GM21825 (cell line): ENCODE results near the gene CAPRIN2.

ENCODE experiments used
- ATAC-seq: cut with Tn5 transposase; IDR thresholded peaks from one replicate; pipeline ENCODE4 v1.9.1; 2021; ENCODE audit warnings: mild to moderate bottlenecking, moderate library complexity; ENCODE audit not compliant: unreplicated experiment

Gene CAPRIN2

DNA sequence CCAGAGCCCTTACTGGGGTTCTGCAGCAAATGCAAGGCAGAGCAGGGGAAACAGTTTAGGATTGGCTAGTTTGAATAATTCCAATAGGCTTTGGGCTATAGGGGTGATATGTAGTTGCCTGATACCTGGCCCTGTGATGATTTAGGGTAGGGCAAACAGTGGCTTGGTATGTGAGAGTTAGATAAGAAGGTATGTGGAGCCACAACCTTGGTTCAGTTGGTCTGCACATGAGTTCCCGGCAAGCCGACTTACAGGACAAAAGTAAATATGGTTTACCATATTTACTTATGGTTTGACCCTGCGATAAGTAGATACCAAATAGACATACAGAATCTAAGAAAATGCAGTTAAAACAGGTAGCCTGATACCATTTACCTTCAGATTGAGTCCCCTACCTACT lies 8.3 kb upstream of the CAPRIN2 start:
- no peak for ATAC-seq

DNA sequence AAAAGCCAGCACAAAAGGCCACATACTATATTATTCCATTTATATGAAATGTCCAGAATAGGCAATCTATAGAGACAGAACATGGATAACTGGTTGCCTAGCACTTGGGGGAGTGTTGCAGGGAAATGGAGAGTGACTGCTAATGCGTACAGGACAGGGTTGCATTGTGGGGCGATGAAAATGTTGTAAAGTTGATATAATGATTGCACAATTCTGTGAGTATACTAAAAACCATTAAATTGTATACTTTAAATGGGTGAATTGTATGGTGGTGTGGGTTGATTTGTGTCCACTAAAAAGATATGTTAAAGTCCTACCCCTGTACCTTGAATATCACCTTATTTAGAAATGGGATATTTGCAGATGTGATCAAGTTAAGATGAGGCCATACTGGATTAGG lies 7.0 kb upstream of the CAPRIN2 start:
- no peak for ATAC-seq

DNA sequence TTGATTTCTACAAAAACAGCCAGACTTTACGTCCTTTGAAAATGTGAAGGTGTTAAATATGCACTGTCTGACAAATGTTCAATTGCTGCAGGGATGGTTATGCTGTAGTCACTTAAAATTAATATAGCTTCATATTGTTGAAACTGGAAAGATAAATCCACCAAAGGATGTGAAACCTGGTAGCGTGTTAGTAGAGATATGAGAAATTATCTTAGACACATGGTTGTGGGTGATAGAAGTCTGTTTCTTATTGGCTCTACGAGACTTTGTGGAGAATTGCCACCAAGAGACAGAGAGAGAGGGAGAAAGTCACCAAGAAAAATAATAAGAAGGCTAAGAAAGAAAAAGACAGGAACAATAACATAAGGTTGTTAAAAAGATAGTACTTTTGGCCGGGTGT lies 2.6 kb upstream of the CAPRIN2 start:
- no peak for ATAC-seq

DNA sequence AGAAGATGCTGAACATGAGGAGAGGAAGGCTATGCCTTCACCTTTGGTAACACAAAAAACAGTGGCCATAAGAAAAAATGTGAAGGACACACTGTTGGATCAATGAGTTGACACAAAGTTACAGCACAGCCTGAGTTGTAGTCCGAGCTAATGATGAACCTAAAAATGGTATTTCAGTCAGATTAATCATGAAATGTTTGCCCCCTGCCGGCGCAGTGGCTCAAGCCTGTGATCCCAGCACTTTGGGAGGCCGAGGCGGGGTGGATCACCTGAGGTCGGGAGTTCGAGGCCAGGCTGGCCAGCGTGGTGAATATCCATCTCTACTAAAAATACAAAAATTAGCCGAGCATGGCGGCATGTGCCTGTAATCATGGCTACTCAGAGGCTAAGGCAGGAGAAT lies 1.3 kb upstream of the CAPRIN2 start:
- ATAC-seq = no peak

DNA sequence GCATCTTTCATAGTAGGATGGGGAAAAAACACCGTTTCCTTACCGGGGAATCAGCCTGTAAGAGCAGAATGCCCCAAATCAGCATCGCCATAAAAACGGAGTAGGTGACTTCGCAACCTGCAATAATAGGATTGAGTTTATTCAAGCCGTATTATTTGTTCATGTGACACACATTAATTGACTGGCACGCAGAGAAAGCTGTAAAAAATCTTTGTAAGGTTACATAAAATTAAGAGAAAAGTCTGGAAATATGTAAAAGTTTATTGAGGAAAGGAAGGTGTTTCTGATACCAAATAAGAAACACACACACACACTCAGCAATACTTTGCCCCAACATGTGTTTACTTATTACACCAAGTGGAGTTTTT lies 628 bp upstream of the CAPRIN2 start:
- no peak for ATAC-seq

DNA sequence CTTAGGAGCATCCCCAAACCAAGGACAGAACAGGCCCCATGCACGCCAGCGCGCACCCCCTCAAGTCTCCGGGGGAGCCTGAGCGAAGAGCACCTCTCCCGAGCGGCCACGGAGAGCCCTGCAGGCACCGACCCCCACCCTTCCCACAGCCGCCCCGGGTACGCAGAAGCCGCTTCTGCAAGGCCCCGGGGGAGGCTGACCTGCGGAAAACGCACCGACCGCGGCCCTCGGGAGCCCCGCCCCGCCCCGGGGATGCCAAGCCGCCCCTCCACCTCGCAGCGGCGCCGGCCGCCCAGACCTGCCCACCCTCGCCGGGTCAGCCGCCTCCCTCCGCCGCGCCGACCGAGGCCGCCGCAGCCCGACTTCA lies 385 bp downstream of the CAPRIN2 start:
- no peak for ATAC-seq

DNA sequence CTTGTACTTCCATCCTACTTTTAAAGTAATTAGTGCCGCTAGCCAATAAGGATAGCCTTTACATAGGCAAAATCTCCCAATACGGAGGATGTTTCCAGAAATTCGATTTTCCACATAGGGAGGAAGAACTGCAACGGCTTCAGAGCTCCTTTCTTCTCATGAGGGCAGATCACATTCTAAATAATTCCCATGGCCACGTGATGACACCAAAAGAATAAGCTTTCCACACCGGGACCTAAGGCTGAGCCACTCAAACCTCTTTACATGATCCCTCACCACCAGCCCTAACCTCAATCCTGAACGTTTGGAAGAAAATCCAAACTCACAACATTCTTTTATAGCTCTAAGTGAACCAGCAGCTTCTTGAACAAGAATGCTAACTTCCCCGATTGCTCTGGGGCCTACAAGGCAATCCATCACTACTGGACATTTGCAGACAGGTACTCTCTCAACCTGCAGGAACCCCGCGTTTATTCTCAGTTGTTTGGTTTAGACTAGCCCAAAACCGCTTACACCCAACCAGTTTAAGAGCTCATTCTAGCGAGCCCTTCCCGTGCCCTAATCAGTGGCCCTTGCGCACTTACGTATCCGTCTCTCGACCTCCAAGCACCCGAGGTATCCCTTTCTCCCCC lies 884 bp downstream of the CAPRIN2 start:
- ATAC-seq = no peak

DNA sequence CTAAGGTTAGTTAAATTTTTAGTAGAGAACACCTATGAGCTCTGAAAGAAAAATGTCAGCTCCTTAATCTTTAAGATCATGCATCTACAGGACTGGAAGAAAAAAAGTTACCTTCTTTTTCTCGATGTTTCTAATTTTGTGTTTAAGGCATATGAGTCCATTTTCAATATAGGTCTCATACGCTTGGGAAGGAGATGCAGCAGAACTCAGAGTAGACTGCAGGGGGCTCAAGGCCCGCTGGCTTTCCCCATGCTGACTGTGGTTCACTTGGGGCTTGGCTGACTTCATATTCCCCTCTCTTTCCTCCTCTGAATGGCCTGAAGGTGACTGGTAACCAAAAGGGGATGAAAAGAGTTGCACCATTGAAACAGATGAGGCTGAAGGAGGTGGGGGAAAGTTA lies 1.5 kb downstream of the CAPRIN2 start:
- no peak for ATAC-seq

DNA sequence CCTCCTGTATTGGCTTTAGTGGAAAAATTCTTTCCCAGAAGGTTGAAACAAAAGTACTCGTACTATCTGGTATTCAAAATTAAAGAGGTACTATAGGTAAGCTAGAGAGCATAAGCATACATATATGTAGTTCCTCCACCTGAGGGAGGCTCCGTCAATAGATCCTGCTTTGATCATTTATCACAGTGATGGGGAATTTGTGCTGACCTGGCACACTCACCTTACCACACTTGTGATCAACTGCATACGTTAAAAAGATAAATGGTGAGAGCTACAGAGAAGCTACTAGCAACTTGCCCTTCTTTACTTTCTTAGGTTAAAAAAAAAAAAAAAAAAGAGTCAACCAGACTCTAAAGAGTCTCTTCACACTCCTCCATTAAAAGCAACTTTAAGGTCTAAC lies 2.5 kb downstream of the CAPRIN2 start:
- ATAC-seq = no peak

DNA sequence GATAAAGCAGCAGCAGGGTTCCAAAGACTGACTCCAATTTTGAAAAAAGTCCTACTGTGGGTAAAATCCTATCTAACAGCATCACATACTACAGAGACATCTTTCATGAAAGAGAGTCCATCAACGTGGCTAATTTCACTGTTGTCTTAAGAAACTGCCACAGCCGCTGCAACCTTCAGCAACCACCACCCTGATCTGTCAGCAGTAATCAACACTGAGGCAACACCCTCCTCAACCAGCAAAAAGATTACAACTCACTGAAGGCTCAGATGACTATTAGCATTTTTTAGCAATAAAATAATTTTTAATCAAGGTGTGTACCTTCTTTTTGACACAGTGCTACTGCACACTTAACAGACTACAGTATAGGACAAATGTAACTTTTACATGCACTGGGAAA lies 6.6 kb downstream of the CAPRIN2 start:
- ATAC-seq = no peak

DNA sequence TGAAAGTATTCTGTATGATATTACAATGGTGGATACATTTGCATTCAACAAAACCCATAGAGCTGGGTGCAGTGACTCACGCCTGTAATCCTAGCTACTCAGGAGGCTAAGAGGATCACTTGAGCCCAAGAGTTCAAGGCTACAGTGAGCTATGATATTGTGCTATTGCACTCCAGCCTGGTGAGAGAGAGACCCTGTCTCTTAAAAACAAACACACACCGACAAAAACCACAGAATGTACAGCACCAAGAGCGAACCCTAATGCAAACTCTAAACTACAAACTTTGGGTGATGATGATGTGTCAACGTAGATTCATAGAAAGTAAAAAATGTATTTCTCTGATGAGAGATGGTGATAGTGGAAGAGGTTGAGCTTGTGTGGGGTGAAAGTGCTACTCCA lies 8.6 kb downstream of the CAPRIN2 start:
- no peak for ATAC-seq

DNA sequence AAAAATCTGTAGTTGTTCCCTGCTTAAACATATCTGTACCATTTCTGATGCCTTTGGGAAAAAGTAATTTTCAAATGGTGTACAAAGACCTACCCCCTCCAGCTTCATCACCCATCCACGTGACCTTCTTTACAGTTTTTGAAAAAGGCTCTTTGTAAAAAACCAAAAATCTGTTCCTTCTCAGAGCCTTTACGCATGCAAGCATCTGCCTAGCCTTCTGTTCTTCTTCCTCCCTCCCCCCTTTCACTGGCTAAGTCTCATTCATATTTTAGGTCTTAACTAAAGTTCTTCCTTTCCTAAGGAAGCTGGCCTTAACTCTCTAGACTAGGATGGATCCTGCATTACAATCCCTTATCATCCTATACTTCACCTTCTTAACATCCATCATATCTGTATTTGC lies 10.4 kb downstream of the CAPRIN2 start:
- ATAC-seq = no peak

DNA sequence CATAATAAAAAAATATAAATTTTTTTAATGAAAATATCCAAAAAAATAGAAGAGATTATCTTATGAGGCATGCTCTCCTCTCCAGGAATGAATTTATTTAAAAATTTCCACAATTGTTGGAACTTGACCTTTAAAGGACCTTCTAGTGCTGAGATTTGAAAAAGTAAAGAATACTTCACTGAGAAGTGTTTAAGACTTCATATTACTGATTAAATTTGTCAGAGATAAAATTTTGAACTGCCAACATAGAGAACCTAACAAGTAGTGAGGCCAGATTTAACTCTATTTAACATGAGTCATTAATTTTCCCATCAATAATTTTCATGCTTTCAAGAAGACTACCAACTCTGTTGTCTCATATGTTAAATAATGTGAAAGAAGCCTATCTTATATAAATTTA lies 14.5 kb downstream of the CAPRIN2 start:
- ATAC-seq = no peak

DNA sequence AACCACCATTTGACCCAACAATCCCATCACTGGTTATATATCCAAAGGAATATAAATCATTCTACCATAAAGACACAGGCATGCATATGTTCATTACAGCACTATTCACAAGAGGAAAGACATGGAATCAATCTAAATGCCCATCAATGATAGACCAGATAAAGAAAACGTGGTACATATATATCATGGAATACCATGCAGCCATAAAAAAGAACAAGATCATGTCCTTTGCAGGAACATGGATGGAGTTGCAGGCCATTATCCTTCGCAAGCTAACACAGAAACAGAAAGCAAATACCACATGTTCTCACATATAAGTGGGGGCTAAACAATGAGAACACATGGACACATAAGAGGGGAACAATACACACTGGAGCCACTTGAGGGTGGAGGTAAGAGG lies 15.7 kb downstream of the CAPRIN2 start:
- no peak for ATAC-seq

DNA sequence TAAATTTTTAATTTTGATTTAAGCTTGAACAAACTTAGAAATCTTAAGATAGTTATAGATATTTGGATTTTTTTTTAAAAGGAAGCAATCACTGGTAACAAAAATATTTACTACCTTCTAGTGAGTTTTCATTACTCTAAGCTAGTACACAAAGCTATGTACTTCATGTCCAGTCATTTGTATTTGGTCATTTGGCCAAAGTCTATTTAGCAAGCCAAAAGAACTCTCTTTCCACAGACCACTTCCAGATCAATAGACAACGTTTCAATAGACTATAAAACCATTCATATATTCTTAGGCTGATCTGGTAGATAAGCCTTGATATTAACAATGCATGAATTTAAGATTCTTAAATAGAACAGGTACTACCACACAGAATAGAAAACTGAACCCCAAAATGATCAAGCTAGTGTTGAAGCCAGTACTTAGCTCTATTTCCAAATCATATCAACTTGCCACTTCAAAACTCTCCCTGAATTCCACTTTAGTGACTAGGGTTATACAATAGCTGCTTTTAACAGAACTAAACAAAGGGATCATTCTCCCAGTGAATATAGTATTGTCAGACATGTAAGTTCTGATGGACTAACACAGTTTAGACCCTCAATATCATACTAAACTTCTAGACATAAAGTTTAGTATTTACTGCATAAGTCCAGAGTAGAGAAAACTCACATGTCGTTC lies 21.7 kb downstream of the CAPRIN2 start:
- ATAC-seq = no peak

DNA sequence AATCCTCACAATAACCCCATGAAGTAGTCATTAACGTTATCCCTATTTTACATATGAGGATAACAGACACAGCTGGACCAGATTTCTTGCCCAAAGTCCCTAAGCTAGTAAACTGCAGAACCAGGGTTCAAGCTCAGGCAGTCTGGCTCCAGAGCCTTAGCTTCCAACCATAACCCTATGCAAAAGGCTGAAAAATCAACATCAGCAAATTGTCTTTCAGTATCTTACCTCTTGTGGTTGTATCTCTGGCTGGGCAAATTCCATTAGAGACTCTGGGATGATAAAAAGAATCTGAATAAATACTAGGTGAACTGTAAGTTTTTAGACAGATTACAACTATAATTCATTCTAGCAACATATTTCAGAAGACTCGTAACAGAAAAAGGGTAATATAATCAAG lies 24.7 kb downstream of the CAPRIN2 start:
- ATAC-seq = no peak

DNA sequence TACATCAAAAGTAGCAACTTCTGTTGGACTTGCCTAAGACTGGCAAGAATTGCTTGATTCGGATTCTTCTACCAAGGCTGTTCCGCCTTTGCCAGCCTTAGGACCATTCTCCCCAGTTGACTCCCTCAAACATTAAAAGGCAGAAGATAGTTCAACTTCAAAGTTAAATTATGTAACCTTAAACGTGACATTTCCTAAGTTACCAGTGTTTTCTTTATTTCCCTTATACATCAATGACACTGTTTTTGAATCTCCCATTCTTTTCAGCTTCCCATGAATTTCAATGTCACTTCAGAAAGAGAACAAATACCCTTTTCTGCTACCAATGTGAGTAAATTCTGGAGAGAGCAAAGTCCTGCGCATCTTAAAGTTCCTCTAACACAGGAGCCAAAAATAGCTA lies 25.2 kb downstream of the CAPRIN2 start:
- no peak for ATAC-seq

DNA sequence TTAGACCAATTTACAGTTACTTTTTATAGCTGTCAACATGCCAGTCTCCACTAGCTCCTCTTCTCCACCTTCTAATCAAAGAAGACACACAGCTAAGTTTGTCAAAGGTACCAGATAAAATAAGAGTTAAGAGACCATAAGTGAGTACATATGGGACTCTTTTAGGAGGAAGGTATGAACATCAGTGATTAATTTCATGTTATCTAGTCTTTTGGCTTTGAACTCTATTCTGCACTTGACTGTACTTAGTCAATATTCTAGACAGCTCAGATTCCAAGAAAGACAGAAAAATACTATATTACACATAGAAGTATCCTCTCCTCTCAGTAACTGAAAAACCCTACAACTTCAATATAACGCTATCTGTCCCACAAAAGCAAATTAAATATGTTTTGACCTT lies 28.1 kb downstream of the CAPRIN2 start:
- no peak for ATAC-seq

DNA sequence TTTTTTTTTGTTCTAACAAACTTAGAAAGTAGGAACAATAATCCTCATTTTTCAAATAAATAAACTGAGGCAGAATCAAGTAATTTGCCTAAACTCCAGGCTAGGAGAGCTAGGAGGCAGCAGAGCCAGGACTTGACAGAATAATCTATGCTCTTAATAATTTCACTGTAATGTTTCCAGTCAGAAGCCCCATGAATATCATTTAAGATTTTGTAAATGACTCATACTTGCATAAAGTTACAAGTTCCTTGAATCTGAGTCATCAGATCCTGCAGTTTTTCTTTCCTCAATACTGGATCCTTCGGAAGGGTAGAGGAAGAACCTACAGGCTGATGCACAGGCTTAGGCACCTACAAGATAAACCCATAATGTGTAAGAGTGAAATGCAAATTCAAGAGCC lies 29.0 kb downstream of the CAPRIN2 start:
- no peak for ATAC-seq

DNA sequence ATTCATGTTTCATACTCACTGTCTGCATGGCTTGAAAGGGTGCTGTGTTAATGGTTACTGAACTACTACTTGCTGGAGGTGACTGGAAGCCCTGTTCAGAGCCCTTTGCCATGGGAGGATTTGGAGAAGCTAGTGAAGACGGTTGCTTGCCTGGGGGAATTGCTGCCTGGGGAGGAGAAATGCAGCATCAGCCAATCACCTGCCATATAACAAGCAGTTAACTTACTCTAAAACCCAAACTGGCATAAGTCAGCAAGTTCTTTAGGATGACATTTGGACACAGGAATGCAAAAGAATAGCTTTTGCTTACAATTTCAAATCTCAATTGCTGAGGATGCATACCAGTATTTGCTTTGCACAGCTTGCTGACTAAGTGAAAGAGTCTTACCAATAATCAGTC lies 35.7 kb downstream of the CAPRIN2 start:
- no peak for ATAC-seq

DNA sequence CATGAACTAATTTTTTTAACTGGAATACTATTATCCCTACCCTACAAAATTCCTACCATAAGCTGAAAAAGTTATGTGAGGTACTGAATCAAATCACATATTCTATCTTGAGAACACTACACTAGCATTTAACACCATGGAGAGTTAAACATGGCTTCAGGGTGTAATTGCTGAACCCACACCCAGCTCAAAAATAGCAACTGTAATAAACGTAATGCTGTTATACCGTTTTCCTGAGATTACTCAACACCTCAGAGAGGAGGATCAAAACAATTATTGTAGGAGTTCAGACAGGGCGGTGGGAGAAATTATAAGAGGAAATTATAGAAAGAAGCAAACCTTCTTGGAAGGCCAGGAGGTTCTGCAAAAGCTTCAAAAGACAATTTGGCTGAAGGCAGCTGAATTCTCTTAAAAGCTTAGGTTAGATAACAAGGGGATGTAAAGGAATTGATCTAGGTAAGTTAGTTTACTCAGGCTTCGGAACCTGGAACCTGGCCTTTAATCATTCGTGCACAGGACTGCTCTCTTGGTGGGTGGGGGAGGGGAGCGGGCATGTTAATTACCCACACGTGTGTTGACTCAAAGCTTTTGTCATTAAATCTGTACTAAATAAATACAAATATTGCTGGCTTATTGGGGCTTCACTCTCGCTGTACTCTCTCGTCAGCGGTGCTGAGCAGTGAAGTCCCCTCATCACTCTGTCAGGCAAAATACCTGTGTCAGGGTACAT lies 47.0 kb downstream of the CAPRIN2 start:
- no peak for ATAC-seq

DNA sequence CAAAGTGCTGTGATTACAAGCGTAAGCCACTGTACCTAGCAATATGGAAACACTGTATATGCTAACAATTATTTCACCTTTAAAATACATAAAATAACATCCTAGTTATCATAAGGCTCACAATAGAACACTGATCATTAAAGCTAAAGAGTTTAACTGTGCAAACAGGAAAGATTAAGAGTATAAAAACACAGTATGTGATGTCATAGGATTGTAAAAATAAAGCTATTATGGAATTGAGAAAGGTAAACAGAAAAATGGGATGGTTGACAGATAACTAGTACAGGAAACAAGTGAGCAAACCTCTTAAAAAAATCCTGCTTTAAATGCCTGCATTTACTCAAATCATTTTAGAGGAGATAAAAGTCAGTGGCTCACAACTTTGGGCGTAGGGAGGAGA lies 48.3 kb downstream of the CAPRIN2 start:
- no peak for ATAC-seq

DNA sequence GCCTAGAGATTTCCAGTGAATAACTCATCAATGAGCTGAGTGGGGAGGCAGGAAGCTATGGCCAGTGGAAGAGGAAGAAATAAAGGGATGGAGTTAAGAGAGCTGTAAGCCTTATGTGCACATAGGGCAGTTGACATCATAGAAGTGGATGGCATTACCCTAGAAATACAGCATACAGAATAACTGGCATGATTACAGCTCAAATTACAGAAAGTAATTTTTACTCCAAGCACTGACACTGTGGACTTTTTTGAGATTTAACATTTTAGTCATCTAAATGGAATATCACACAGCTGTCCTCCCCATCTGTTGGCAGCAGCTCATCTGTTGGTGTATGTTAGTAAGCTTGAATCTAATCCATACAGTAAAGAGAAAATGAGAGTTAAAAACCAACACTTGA lies 53.7 kb downstream of the CAPRIN2 start:
- no peak for ATAC-seq
